Stimulated activated CD4-positive, alpha-beta T cell treated with anti-CD3 and anti-CD28 coated beads, Interleukin-2, amount 100 ng/mL, for 48 hours (primary cell): Measurements from ENCODE around the gene PDE6B.
A peak's percentile ranks its signal among the peaks of the same experiment; 100 is the strongest.

Experiments
- DNase-seq, 2 donors: peaks; one replicate each; pipeline ENCODE4 v3.0.0-alpha.2; 2020

The PDE6B gene

GRCh38 chr4:675036-675882, 49.9 kb downstream of the PDE6B start:
- no peak for DNase-seq

GRCh38 chr4:675980-676870, 50.9 kb downstream of the PDE6B start:
- no peak for DNase-seq

GRCh38 chr4:676871-677235, 51.5 kb downstream of the PDE6B start:
- DNase-seq = no peak

- DNase-seq = no peak
These were observed 52.3 kb downstream of the PDE6B start for GRCh38 chr4:677431-678293.

GRCh38 chr4:678331-679103, 53.1 kb downstream of the PDE6B start:
- no peak for DNase-seq

GRCh38 chr4:679104-679481, 53.7 kb downstream of the PDE6B start:
- no peak for DNase-seq

GRCh38 chr4:679629-680028, 54.3 kb downstream of the PDE6B start:
- no peak for DNase-seq

- DNase-seq = no peak
These were observed 54.7 kb downstream of the PDE6B start for GRCh38 chr4:680091-680490.

- DNase-seq = no peak
These were observed 55.2 kb downstream of the PDE6B start for GRCh38 chr4:680551-680927.

GRCh38 chr4:680928-681645, 55.7 kb downstream of the PDE6B start:
- DNase-seq = no peak

- no peak for DNase-seq
These were observed 56.5 kb downstream of the PDE6B start for GRCh38 chr4:681736-682451.

- no peak for DNase-seq
These were observed 57.3 kb downstream of the PDE6B start for GRCh38 chr4:682490-683172.

GRCh38 chr4:683247-683897, 58.0 kb downstream of the PDE6B start:
- DNase-seq = no peak

GRCh38 chr4:683982-684622, 58.7 kb downstream of the PDE6B start:
- peak in 1 of 2 donors; percentile 48 for DNase-seq

GRCh38 chr4:684623-685327, 59.4 kb downstream of the PDE6B start:
- DNase-seq = no peak

GRCh38 chr4:685679-686412, 60.5 kb downstream of the PDE6B start:
- no peak for DNase-seq

GRCh38 chr4:686413-687040, 61.2 kb downstream of the PDE6B start:
- no peak for DNase-seq
